ENCODE measurements around the gene TBX4.

Gene TBX4

GRCh38 chr17:61465550-61466237 lies 13.5 kb downstream of the TBX4 start:
- DNase-seq (ENCODE audit: low spot score), result no peak

DNA sequence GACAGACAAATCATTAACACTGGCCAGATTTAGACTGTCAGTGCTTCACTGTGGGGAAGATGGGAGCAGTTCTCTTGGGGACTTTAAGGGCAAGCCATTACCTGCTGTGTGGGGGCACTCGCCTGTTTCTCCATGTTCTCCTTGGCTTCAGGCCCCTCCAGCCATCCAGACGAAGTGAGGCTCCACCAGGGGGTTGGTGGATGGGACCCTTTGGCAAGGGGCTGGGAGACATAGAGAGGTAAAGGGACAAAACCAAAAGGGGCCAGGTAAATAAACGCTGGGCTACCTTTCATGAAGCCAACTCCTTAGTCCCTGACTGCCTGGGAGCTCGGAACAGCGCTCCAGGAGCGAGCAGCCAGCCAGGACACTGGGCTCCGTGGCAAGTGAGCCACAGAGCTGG lies 14.0 kb downstream of the TBX4 start:
- DNase-seq (ENCODE audit: low spot score), result no peak

DNA sequence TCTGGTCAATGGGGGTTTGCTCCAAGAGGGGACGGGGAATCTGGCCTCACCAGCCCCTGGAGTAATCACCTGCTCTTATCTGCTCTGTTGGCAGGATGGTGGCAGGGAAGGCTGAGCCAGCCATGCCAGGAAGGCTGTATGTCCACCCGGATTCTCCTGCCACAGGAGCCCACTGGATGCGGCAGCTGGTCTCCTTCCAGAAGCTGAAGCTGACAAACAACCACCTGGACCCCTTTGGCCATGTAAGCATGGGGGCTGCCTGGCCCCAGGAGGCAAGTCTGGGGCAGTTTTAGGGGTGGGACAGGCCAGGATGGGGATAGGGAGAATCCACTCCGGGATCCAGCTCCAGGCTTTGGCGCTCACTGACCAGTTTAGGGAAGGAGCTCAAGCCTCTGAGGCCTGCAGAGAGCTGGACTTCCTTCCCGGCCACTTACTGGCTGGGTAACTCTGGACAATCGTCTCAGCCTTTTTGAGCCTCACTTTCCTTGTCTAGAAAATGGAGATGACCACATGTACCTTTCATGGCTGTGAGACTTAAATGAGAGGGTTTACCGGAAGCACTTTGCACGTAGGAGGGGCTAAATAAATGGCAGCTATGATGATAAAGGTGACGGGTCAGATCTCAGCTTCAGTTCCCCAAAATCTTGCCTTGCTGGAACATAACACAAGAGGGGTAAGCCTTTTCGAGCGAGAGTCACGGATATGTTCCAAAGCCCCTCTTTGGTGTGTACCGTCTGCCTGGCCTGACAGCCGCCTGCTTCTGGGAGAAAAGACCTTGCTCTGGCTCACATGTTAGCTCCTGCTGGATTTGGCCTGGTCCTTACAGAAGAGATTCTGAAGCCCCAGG lies 15.4 kb downstream of the TBX4 start:
- peak; percentile 42 for DNase-seq (ENCODE audit: low spot score)

GRCh38 chr17:61468263-61468907 lies 16.2 kb downstream of the TBX4 start:
- no peak for DNase-seq (ENCODE audit: low spot score)

DNA sequence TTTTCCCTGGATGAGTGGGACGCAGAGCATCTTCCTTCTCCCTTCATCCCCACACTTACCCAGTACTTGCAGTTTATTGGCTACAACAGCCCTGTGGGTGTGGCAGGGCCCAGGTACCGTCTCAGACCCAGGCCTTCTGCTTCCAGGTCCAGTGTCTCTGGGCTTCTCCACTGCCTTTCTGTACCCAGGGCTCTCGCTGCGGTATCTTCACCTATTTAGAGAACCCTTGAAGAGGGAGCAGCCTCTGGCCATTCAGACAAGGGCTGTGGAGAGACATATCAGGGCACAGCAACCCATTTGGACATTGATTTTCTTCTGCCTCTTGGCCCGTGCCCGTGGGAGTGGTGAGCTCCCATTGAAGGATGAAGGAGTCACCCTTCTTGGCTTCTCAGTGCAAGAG lies 17.3 kb downstream of the TBX4 start:
- DNase-seq (ENCODE audit: low spot score), result no peak

- no peak for DNase-seq (ENCODE audit: low spot score)
These were observed 17.7 kb downstream of the TBX4 start for GRCh38 chr17:61469949-61470348.

DNA sequence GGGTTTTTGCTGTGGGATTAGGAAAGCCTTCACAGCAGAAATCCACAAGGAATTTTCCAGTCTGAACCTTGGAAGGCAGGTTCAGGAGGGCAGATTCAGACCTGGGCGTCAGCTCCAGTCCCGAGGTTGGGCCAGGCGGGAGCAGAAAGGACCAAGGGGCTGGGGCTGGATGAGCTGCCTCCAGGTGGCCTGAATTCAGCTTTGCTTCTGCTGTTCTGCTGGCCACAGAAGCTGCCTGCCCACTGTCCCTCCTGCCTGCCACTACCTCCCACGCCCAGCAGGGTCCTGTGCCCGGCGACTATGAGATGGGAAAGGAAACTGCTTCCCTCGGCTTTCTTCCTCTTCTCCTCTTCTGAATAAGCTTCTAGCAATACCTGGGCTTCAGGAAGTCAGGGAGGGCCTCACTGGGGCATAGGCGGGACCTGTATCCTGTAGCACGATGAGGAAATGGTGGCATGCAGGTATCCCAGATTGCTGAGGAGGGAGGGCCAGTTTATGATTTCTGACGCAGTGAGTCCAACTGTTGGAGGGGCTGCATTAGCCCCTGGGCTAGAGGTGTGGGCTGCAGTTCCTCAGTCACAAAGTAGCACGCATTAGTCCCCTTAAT lies 18.4 kb downstream of the TBX4 start:
- DNase-seq (ENCODE audit: low spot score), result no peak

GRCh38 chr17:61474235-61474927 lies 22.2 kb downstream of the TBX4 start:
- no peak for DNase-seq (ENCODE audit: low spot score)

GRCh38 chr17:61474934-61475333 lies 22.7 kb downstream of the TBX4 start:
- no peak for DNase-seq (ENCODE audit: low spot score)

DNA sequence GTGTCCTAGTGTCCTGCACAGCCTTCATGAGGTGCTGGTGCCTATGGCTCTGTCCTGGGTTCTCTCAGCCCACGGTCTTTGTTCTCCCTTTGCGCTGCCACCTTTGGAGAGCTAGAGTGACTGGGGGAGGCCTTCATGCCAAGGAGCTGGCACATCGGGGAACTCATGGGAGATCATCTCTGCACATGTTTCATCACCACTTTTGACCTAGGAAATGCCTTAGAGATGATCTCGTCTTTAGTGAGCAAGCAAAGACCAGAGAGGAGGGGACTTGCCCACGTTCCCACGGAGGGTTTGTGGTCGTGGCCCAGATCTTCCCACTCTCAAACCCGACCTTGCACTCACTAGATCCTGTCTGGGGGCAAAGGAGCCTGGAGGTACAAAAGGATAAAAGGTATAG lies 23.5 kb downstream of the TBX4 start:
- DNase-seq (ENCODE audit: low spot score), result no peak

GRCh38 chr17:61476476-61477203 lies 24.4 kb downstream of the TBX4 start:
- no peak for DNase-seq (ENCODE audit: low spot score)

DNA sequence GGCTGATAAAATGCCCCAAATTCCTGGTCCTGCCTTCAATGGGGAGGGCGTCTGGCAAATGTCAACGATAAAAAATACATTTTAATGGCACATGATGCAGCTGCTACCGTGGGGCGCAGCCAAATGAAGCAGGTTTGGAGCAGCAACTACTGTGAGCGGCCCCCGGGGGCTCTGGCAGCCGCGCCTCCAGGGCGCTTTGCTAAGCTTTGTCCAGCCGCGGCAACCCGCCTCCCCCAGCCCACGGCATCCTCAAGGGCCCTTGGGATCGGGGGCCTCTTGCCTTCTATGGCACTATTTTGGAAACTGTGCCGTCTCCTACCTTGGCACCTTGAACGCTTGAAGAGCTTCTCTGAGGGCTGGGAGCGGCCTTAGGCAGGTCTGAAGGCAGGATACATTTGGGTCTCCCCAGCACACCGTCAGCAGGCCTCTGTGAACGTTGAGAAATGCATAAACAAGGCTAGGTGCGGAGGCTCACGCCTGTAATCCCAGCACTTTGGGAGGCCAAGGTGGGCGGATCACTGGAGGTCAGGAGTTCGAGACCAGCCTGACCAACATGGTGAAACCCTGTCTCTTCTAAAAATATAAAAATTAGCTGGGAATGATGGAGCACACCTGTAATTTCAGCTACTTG lies 25.1 kb downstream of the TBX4 start:
- no peak for DNase-seq (ENCODE audit: low spot score)

- no peak for DNase-seq (ENCODE audit: low spot score)
These were observed 26.0 kb downstream of the TBX4 start for GRCh38 chr17:61478026-61478789.

- no peak for DNase-seq (ENCODE audit: low spot score)
These were observed 26.7 kb downstream of the TBX4 start for GRCh38 chr17:61478790-61479492.

DNA sequence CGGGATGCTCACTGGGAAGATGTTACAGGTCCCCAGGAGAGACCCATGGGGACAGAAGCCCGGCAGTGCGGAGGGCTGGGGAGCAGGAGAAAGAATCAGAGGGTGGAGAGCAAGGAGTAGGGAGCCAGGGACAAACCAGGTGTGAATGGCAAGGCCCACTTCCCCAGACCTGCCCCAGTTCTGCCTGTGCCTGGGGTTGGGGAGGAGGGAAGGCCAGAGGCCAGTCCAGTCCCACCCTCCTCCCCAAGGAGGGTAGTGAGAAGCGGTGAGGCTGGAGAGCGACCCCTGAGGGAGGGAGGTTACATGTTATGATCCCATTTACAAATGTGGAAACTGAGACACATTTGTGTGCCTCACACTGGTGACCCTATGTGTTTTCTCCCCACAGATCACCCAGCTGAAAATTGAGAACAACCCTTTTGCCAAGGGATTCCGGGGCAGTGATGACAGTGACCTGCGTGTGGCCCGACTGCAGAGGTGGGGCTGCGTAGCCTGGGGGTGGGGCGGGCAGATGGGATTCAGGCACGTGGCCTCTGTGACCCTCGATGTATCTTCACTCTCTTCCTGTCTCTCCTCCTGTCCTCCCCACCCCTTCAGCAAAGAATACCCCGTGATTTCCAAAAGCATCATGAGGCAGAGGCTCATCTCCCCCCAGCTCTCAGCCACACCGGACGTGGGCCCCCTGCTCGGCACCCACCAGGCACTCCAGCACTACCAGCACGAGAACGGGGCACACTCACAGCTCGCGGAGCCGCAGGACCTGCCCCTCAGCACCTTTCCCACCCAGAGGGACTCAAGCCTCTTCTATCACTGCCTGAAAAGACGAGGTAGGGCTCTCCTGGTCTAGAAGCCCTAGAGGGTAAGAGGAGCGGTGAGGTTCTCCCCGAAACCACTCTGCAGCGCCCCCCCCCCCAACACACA lies 27.5 kb downstream of the TBX4 start:
- no peak for DNase-seq (ENCODE audit: low spot score)

DNA sequence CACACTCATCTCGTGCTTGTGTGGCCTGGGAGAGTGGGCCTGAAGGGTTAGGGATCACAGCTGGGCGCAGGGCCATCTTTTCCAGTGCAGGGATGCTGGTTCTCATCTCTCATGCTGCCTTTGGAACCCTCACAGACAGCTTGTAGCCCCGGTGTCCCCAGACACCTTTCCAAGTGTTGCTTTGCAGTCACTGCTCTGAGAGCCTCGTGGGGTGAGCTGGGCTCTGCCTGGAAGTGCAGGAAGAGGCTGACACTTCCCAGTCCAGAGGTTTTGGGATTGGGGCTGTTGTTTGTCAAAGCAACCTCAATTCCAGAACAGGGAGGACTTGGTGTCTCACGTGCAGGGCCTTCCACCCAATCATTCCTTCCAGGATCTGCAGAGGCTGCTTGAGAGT lies 28.2 kb downstream of the TBX4 start:
- no peak for DNase-seq (ENCODE audit: low spot score)

- DNase-seq (ENCODE audit: low spot score), result no peak
These were observed 29.2 kb downstream of the TBX4 start for GRCh38 chr17:61481421-61481820.

DNA sequence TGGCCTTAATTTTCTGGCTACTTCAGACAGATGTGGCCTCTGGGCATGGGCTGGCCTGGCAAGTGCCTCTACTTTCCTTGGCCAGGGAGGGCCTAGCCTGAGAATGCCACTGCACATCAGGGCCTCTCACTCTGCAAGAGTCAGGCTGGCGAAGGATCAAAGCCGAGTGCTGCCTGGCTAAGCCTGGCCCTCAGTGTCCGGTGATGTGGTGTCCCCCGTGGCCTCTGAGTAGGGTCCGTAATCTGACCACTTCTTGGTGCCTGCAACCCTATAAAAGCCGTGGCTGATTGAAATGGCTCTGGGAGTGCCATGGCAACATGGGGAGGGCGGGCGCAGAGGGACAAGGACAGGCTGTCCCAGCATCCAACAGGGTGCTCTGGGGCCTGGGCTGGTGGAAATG lies 30.2 kb downstream of the TBX4 start:
- no peak for DNase-seq (ENCODE audit: low spot score)

- no peak for DNase-seq (ENCODE audit: low spot score)
These were observed 31.5 kb downstream of the TBX4 start for GRCh38 chr17:61483778-61484116.
